Lower lobe of right lung (tissue), 2 donors: ENCODE measurements around the gene GUCA2A. TPM values are rescaled to one million over a fixed set of nuclear protein-coding genes. Genes with fewer than 3 reads are reported as not detected.
A peak's percentile ranks its signal among the peaks of the same experiment; 100 is the strongest.

Source experiments
- ATAC-seq, 2 donors: fragments of 200-7000 bp; cut with Tn5 transposase; one replicate each; pipeline ENCODE4 v1.9.1; 2020 to 2022; ENCODE audit warnings: mild to moderate bottlenecking in 2 of 2, moderate library complexity in 2 of 2
- DNase-seq: peaks from one replicate; pipeline ENCODE4 v3.0.0-alpha.2; 2020
- H3K27ac ChIP-seq: fragments of 200-600 bp; one replicate; pipeline ENCODE4 v1.8.0; 2022
- H3K27me3 ChIP-seq: fragments of 200-600 bp; one replicate; pipeline ENCODE4 v1.8.0; 2022; ENCODE audit warnings: low read depth
- H3K36me3 ChIP-seq: fragments of 200-600 bp; one replicate; pipeline ENCODE4 v1.8.0; 2022; ENCODE audit warnings: mild to moderate bottlenecking
- H3K4me1 ChIP-seq: fragments of 200-600 bp; one replicate; pipeline ENCODE4 v1.8.0; 2022
- H3K4me3 ChIP-seq: fragments of 200-600 bp; one replicate; pipeline ENCODE4 v1.8.0; 2022; ENCODE audit warnings: mild to moderate bottlenecking
- H3K9me3 ChIP-seq: fragments of 200-600 bp; one replicate; pipeline ENCODE4 v1.8.0; 2022
- intact Hi-C: fragments of 100-400 bp; cut with DNase I; formaldehyde crosslinking; loops from one replicate; pipeline ENCODE4 v1.11.0; 2022
- total RNA-seq: library from RNA; stranded (reverse); fragmentation: NEBNext Ultra II Directional; extraction: Animal tissue kit (Norgen Biotek cat#: 25700); gene quantifications from one replicate; pipeline ENCODE4 v1.2.1, GENCODE V29; 2021
- TF ChIP-seq, protein P1 (sequence below): fragments of 200-600 bp; IDR thresholded peaks from one replicate; pipeline ENCODE4 v1.8.0; 2022; ENCODE audit warnings: antibody characterized with exemption, mild to moderate bottlenecking
- donor health status: DM: no; HTN: yes; CAD: no; lungs with severe emphysema.

Gene GUCA2A
- total RNA-seq, 1 donor from 2014 or later: not detected

- TF ChIP-seq, protein P1, sequence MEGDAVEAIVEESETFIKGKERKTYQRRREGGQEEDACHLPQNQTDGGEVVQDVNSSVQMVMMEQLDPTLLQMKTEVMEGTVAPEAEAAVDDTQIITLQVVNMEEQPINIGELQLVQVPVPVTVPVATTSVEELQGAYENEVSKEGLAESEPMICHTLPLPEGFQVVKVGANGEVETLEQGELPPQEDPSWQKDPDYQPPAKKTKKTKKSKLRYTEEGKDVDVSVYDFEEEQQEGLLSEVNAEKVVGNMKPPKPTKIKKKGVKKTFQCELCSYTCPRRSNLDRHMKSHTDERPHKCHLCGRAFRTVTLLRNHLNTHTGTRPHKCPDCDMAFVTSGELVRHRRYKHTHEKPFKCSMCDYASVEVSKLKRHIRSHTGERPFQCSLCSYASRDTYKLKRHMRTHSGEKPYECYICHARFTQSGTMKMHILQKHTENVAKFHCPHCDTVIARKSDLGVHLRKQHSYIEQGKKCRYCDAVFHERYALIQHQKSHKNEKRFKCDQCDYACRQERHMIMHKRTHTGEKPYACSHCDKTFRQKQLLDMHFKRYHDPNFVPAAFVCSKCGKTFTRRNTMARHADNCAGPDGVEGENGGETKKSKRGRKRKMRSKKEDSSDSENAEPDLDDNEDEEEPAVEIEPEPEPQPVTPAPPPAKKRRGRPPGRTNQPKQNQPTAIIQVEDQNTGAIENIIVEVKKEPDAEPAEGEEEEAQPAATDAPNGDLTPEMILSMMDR: no peak
- no peaks in the 10 kb centered on the region for H3K27me3 ChIP-seq
- no peaks in the 10 kb centered on the region for H3K36me3 ChIP-seq
- H3K4me1 ChIP-seq: peaks cover 47% of the 10 kb centered on the region
- DNase-seq (no peak), ATAC-seq (peak; percentile 6 to 13)
- H3K27ac ChIP-seq: peak overlapping the region; percentile 63
- H3K9me3 ChIP-seq: no peaks in the 10 kb centered on the region
- H3K4me3 ChIP-seq: no peak overlapping the region
- intact Hi-C loops: no loop called here
Measured at GRCh38 chr1:42172381-42173133, 8.0 kb upstream of the GUCA2A start.

DNA sequence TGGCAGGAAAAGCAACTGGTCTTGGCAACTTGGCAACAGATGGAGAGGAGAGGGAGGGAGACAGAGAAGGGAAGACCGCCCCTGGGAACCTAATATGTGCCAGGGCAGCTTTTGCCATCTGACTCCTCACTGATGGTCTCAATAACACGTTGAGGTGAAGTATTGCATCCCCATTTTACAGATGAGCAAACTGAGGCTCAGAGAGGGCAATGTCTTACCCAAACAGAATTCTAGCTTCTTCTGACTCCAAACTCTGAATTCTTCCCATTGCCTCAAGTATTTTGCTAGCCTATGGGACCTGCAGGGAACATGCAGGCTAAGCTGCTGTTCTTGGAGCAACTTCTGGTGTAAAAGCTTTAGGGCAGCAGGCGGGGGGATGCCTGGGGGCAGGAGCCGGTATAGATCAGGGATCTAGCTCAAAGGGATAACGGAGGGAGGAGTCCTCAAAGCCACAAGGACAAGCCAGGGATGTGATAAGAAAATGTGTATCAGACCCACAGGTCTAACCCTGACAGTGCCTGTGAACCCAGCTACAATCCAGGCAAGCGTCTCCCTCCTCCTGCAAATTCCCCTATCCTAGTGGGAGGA lies 7.2 kb upstream of the GUCA2A start:
- TF ChIP-seq, protein P1: no peak
- Histone ChIP-seq H3K27me3 (no peaks in the 10 kb centered on the region), H3K4me3 (no peak overlapping the region), H3K27ac (no peak overlapping the region), H3K4me1 (peaks cover 39% of the 10 kb centered on the region), H3K36me3 (no peaks in the 10 kb centered on the region), H3K9me3 (no peaks in the 10 kb centered on the region)
- intact Hi-C loops: no loop called here
- DNase-seq: no peak
- ATAC-seq: no peak

GRCh38 chr1:42170779-42171621 lies 6.5 kb upstream of the GUCA2A start:
- intact Hi-C loops: no loop called here
- Histone ChIP-seq H3K36me3 (no peaks in the 10 kb centered on the region), H3K4me3 (no peak overlapping the region), H3K4me1 (peaks cover 42% of the 10 kb centered on the region), H3K27me3 (no peaks in the 10 kb centered on the region), H3K9me3 (no peaks in the 10 kb centered on the region), H3K27ac (peak overlapping the region; percentile 6)
- TF ChIP-seq, protein P1: no peak
- peak; percentile 71 to 78 for ATAC-seq
- peak; percentile 78 for DNase-seq

GRCh38 chr1:42168763-42169162 lies 4.2 kb upstream of the GUCA2A start:
- Histone ChIP-seq H3K4me3 (no peak overlapping the region), H3K36me3 (no peaks in the 10 kb centered on the region), H3K4me1 (peaks cover 44% of the 10 kb centered on the region), H3K27ac (no peak overlapping the region), H3K9me3 (no peaks in the 10 kb centered on the region), H3K27me3 (no peaks in the 10 kb centered on the region)
- intact Hi-C loops: no loop called here
- ATAC-seq (no peak), DNase-seq (no peak)
- TF ChIP-seq, protein P1: no peak

- H3K4me1 ChIP-seq: peaks cover 40% of the 10 kb centered on the region
- TF ChIP-seq, protein P1: no peak
Measured at GRCh38 chr1:42168391-42168670, 3.8 kb upstream of the GUCA2A start.

More at GRCh38 chr1:42168391-42168670, 3.8 kb upstream of the GUCA2A start:
- ATAC-seq (no peak), DNase-seq (no peak)
- no peak overlapping the region for H3K27ac ChIP-seq
- intact Hi-C loops: no loop called here
- H3K9me3 ChIP-seq: no peaks in the 10 kb centered on the region
- no peaks in the 10 kb centered on the region for H3K36me3 ChIP-seq
- no peaks in the 10 kb centered on the region for H3K27me3 ChIP-seq
- no peak overlapping the region for H3K4me3 ChIP-seq
